HepG2 (cell line): Measurements from ENCODE around the gene TDRD9.

Experiments
- FOXJ3 ChIP-seq: sonication (generic); formaldehyde crosslinking; IDR thresholded peaks from 2 replicates; pipeline ENCODE4 v1.4.0; 2020; ENCODE audit warnings: missing genetic modification reagents, mild to moderate bottlenecking, borderline replicate concordance
- ZEB1 ChIP-seq: IDR thresholded peaks from 2 replicates; pipeline ENCODE4 v1.6.1; 2012; ENCODE audit warnings: mild to moderate bottlenecking, low read depth, inconsistent platforms; ENCODE audit not compliant: insufficient replicate concordance

DNA sequence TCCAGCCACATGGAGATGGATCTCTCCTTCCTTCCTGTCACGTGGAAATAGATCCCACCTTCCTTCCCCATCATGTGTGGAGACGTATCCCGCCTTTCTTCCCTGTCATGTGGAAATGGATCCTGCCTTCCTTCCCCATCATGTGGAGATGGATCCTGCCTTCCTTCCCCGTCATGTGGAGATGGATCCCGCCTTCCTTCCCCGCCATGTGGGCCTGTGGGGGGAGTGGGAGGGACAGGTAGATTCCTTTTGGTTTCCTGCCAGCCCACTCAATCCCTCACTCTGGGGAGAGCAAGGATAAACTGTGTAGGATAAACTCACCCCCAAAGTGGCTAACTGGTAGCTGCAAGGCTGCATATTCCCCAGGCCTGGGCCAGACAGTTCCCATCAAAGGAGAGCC, 31.7 kb upstream of the TDRD9 start:
- no peak for TF ChIP-seq ZEB1
- TF ChIP-seq FOXJ3 = no peak
